Pulmonary artery endothelial cell (primary cell): ENCODE data around the gene ZNF202. TPM values are rescaled to one million over a fixed set of nuclear protein-coding genes. Genes with fewer than 3 reads are reported as not detected.

Source experiments
- DNase-seq: peaks from one replicate; pipeline ENCODE4 v3.0.0-alpha.2; 2011; ENCODE audit warnings: low read depth, low spot score
- total RNA-seq: library from RNA; depleted of rRNA; stranded (reverse); fragments of >200 nt; gene quantifications from 2 replicates; pipeline ENCODE4 v1.2.3, GENCODE V29; 2014

Gene ZNF202
- total RNA-seq, 1 donor from 2014 or later, result 8.5 TPM

GRCh38 chr11:123683428-123684170 lies 57.9 kb downstream of the ZNF202 start:
- DNase-seq, result no peak

DNA sequence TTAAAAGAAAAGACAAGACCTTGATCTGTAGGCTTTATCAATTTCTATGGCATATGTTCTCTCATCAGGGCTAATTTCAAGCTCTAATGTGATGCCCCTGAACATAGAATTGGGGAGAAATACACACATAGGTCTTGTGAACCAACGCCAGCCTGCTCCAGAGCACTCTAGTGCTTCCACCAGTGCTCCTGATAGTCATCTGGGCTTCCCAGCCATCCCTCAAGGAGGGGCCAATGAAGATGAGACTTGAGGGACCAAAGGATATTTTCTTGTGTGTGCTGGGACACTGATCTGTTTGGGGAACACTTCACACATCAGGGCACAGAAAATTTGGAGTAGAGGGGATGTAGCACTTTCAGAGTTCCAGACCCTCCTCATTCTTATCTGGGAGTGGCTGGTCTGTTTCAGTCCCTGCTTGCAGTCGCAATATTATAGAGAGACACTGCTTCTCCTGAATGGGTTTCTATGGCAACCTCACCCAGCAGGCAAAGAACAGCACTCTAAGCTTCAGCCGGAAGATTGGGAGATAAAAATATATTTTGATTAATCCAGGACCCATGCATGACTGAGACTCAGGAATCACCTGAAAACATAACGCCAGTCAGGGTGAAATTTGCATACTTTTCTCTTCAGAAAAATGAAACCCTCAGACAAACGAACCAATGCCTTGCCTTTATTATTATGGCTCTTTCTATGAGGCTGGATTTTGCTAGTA lies 58.6 kb downstream of the ZNF202 start:
- no peak for DNase-seq

DNA sequence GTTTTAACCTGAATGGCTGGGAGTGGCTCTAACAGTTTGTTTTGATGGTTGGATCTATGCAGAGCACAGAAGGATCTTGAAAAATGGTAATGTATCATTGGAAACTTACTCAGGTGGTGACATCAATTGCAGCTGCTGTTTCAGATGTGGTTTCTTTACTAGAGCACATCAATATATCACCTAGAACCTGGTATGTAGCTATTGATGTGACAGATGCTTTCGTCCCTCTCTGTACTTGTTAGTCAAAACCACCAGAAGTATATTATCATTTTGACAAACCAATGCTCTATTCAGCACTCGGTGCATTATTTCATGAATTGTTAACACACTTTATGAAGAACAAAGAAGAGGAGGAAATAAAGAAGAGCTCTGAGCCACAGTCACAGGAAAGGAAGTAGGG lies 60.4 kb downstream of the ZNF202 start:
- no peak for DNase-seq

DNA sequence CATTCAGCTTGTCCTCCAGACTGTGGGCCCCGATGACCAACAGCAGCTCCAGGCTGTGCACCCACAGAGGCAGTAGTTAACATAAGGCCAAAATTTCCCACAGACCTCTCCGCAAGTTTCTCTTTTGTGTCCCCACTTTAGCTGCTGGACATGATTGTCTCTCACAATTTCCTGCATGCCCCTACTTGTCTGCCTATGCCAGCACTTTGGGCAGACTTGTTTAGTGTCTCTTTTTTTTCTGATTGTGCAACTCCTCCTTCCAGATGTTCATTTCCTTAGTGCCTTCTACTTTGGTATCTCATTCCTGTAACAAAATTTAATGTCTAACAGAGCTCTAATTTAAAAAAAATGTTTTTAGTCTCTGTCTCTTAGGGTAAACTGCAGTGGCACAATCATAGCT lies 63.2 kb downstream of the ZNF202 start:
- DNase-seq, result no peak

DNA sequence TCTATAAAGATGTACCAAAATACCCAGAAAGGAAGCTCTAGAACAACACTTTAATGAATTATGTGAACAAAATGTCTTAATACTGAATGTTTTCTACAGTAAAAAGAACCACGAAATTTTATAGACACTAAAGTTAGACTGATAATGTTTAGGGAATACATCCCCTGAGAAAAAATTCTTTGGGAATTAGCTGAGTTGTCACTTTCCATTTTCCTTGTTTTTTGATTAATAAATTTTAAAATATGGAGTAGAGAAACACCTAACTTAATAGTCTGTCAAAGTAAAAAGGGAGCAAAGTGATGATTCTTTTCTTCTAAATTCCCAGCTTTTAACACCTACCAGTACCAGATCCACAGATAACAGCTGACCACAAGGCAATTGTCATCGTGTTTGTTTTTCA lies 64.0 kb downstream of the ZNF202 start:
- DNase-seq, result no peak

DNA sequence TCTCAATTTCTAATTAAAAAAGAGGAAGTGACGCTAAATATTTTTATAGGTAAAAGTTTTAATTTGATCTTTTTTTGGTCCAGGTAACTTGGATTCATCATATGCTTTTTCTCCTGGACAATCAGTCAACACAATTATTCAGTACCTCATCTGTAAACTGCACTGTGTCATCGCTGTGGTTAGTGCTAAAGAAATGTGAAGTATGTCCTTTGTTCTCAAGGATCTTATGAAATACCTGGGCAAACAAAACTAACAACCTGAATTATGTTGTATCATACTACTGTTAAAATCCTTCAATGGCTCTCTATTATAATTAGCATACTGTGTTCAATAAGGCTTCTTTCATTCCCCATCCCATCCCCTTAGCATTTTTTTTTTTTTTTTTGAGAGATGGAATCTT lies 67.2 kb downstream of the ZNF202 start:
- DNase-seq, result no peak

Other genes with a start within 250 kb of the ZNF202 start
- gene SCN3B, start 87.0 kb downstream of the ZNF202 start, total RNA-seq, result 0.13 and 0.39 TPM in 2 replicates
- not detected in 2 replicates for gene OR6X1, start 12.9 kb upstream of the ZNF202 start, total RNA-seq
- gene OR6M1, start 64.7 kb upstream of the ZNF202 start, total RNA-seq, result not detected in 2 replicates
- not detected in 2 replicates for gene TMEM225, start 144.0 kb upstream of the ZNF202 start, total RNA-seq
- 0.04 TPM in 1 of 2 replicates, not detected in the other for gene OR8D4, start 160.5 kb upstream of the ZNF202 start, total RNA-seq
- gene OR4D5, start 198.0 kb upstream of the ZNF202 start, total RNA-seq, result not detected in 2 replicates
- not detected in 2 replicates for gene OR6T1, start 202.2 kb upstream of the ZNF202 start, total RNA-seq
- not detected in 2 replicates for gene OR10S1, start 236.1 kb upstream of the ZNF202 start, total RNA-seq